Measurements from ENCODE around the gene DOCK9.

DNA sequence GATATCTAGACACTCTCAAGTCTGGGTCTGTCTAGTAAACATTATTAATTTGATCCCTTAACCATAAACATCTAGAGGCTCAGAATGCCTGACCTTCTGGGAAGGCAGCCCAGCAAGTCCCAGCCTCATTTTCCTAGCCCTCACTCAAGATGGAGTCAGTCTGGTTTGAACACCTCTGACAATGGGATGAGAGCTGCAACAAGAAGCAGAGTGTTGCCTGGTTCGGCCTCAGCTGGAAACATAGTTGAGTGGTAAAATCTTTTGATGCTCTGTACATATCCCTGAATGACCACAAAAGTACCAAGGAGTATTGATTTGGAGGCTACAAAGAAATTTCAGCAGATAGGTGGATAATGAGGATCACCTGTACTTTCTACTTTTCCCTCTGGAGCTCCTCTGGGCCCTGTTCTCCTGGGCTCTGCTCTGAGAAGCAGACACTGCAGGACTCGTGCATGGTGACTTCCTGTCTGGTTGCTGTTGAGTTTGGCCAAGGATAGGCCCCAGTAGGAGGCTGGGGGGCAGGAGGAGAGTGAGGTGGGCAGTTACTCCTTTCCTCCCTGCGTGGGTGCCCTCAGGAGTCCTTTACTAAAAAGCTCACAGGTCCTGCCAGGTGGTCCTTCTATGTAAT lies 157.0 kb downstream of the DOCK9 start:
- TF ChIP-seq, protein P1, sequence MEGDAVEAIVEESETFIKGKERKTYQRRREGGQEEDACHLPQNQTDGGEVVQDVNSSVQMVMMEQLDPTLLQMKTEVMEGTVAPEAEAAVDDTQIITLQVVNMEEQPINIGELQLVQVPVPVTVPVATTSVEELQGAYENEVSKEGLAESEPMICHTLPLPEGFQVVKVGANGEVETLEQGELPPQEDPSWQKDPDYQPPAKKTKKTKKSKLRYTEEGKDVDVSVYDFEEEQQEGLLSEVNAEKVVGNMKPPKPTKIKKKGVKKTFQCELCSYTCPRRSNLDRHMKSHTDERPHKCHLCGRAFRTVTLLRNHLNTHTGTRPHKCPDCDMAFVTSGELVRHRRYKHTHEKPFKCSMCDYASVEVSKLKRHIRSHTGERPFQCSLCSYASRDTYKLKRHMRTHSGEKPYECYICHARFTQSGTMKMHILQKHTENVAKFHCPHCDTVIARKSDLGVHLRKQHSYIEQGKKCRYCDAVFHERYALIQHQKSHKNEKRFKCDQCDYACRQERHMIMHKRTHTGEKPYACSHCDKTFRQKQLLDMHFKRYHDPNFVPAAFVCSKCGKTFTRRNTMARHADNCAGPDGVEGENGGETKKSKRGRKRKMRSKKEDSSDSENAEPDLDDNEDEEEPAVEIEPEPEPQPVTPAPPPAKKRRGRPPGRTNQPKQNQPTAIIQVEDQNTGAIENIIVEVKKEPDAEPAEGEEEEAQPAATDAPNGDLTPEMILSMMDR (IDR thresholded peaks at IDR 0.05): no peak
- TF ChIP-seq POLR2A (IDR thresholded peaks at IDR 0.05): no peak

All from uterus (tissue), 2 donors.